H9 (cell line): Measurements from ENCODE around the gene OSGIN1. TPM values are rescaled to one million over a fixed set of nuclear protein-coding genes. Genes with fewer than 3 reads are reported as not detected.

ENCODE experiments used
- DNase-seq: peaks from one replicate; pipeline ENCODE4 v3.0.0-alpha.2; 2017
- H2AFZ ChIP-seq: one replicate; pipeline ENCODE4 v1.6.1; 2013; ENCODE audit warnings: mild to moderate bottlenecking, low read length, control low read depth, moderate library complexity
- H2AK5ac ChIP-seq: 2 replicates; pipeline ENCODE4 v1.6.1; 2013; ENCODE audit warnings: low read length, control low read depth, mixed read lengths; ENCODE audit not compliant: insufficient read length
- H2BK120ac ChIP-seq: one replicate; pipeline ENCODE4 v1.6.1; 2013; ENCODE audit warnings: low read depth, mild to moderate bottlenecking, low read length, control low read depth, inconsistent platforms; ENCODE audit not compliant: poor library complexity, severe bottlenecking
- H2BK12ac ChIP-seq: 2 replicates; pipeline ENCODE4 v1.6.1; 2013; ENCODE audit warnings: low read length, control low read depth, mixed read lengths, low read depth; ENCODE audit not compliant: insufficient read length
- H2BK15ac ChIP-seq: 2 replicates; pipeline ENCODE4 v1.6.1; 2013; ENCODE audit warnings: low read depth, low read length, control low read depth
- H2BK20ac ChIP-seq: one replicate; pipeline ENCODE4 v1.6.1; 2013; ENCODE audit warnings: low read depth, mild to moderate bottlenecking, low read length, control low read depth, inconsistent platforms; ENCODE audit not compliant: poor library complexity, severe bottlenecking
- H2BK5ac ChIP-seq: 2 replicates; pipeline ENCODE4 v1.6.1; 2013; ENCODE audit warnings: low read length, control low read depth, mixed read lengths; ENCODE audit not compliant: insufficient read length
- H3K14ac ChIP-seq: 2 replicates; pipeline ENCODE4 v1.6.1; 2013; ENCODE audit warnings: low read length, control low read depth; ENCODE audit not compliant: insufficient read depth
- H3K18ac ChIP-seq: 2 replicates; pipeline ENCODE4 v1.6.1; 2013; ENCODE audit warnings: low read depth, mild to moderate bottlenecking, mixed read lengths, low read length, control low read depth; ENCODE audit not compliant: insufficient read length
- H3K23ac ChIP-seq: 2 replicates; pipeline ENCODE4 v1.6.1; 2013; ENCODE audit warnings: low read length, control low read depth, mixed read lengths, low read depth; ENCODE audit not compliant: insufficient read length
- H3K23me2 ChIP-seq: 2 replicates; pipeline ENCODE4 v1.6.1; 2013; ENCODE audit warnings: low read depth, mild to moderate bottlenecking, mixed read lengths, low read length, control low read depth; ENCODE audit not compliant: insufficient read length, poor library complexity, severe bottlenecking
- H3K27ac ChIP-seq: 2 replicates; pipeline ENCODE4 v1.5.1; 2013; ENCODE audit warnings: low read length, control low read depth, mixed read lengths, low read depth; ENCODE audit not compliant: insufficient read length
- H3K27me3 ChIP-seq: 2 replicates; pipeline ENCODE4 v1.6.1; 2013; ENCODE audit warnings: low read length, control low read depth, inconsistent platforms; ENCODE audit not compliant: insufficient read depth
- H3K4ac ChIP-seq: 2 replicates; pipeline ENCODE4 v1.6.1; 2013; ENCODE audit warnings: low read depth, mild to moderate bottlenecking, control low read depth, inconsistent platforms, low read length, moderate library complexity
- H3K4me1 ChIP-seq: 2 replicates; pipeline ENCODE4 v1.6.1; 2013; ENCODE audit warnings: low read length, control low read depth, inconsistent platforms; ENCODE audit not compliant: insufficient read depth
- H3K4me2 ChIP-seq: 2 replicates; pipeline ENCODE4 v1.6.1; 2013; ENCODE audit warnings: low read length, control low read depth, mixed read lengths; ENCODE audit not compliant: insufficient read length, insufficient read depth
- H3K56ac ChIP-seq: 2 replicates; pipeline ENCODE4 v1.6.1; 2013; ENCODE audit warnings: low read depth, mild to moderate bottlenecking, mixed read lengths, low read length, control low read depth; ENCODE audit not compliant: insufficient read length
- H3K79me1 ChIP-seq: 2 replicates; pipeline ENCODE4 v1.6.1; 2013; ENCODE audit warnings: low read depth, mild to moderate bottlenecking, moderate library complexity, low read length, control low read depth, inconsistent platforms; ENCODE audit not compliant: insufficient read depth, poor library complexity, severe bottlenecking
- H3K79me2 ChIP-seq: 2 replicates; pipeline ENCODE4 v1.6.1; 2013; ENCODE audit warnings: low read length, control low read depth, inconsistent platforms; ENCODE audit not compliant: insufficient read depth
- H3K9ac ChIP-seq: 2 replicates; pipeline ENCODE4 v1.6.1; 2013; ENCODE audit warnings: low read length, control low read depth, mixed read lengths; ENCODE audit not compliant: insufficient read length; ENCODE audit errors: extremely low read depth
- H3K9me3 ChIP-seq: one replicate; pipeline ENCODE4 v1.6.1; 2013; ENCODE audit warnings: low read depth, low read length, inconsistent platforms; ENCODE audit not compliant: control insufficient read depth
- H3T11ph ChIP-seq: one replicate; pipeline ENCODE4 v1.6.1; 2013; ENCODE audit warnings: mild to moderate bottlenecking, low read length, control low read depth, inconsistent platforms
- H4K20me1 ChIP-seq: one replicate; pipeline ENCODE4 v1.6.1; 2013; ENCODE audit not compliant: control insufficient read depth, insufficient read length, insufficient read depth
- H4K5ac ChIP-seq: 2 replicates; pipeline ENCODE4 v1.6.1; 2013; ENCODE audit warnings: low read depth, mild to moderate bottlenecking, mixed read lengths, low read length, control low read depth; ENCODE audit not compliant: insufficient read length
- H4K8ac ChIP-seq: replicated peaks from 2 replicates; pipeline ENCODE4 v1.6.1; 2013; ENCODE audit warnings: low read length, control low read depth, mixed read lengths, low read depth; ENCODE audit not compliant: insufficient read length
- H4K91ac ChIP-seq: 2 replicates; pipeline ENCODE4 v1.6.1; 2013; ENCODE audit warnings: low read depth, mild to moderate bottlenecking, moderate library complexity, mixed read lengths, low read length, control low read depth; ENCODE audit not compliant: insufficient read length
- H3K27ac Mint-ChIP-seq, 3 experiments: 2 replicates in 2 of 3; 3 replicates in 1 of 3; pipeline ENCODE4 v1.8.0; 2020 to 2021; ENCODE audit warnings: mixed read lengths in 3 of 3, mild to moderate bottlenecking in 1 of 3, moderate library complexity in 1 of 3
- H3K27me3 Mint-ChIP-seq: 2 replicates; pipeline ENCODE4 v1.8.0; 2021; ENCODE audit warnings: low read depth, mild to moderate bottlenecking, moderate library complexity, mixed read lengths
- H3K36me3 Mint-ChIP-seq, 3 experiments: 2 replicates in 2 of 3; 3 replicates in 1 of 3; pipeline ENCODE4 v1.8.0; 2020 to 2021; ENCODE audit warnings: low read depth in 3 of 3, mixed read lengths in 3 of 3; ENCODE audit not compliant: insufficient read depth in 1 of 3
- H3K4me1 Mint-ChIP-seq, 2 experiments: 2 replicates each; pipeline ENCODE4 v1.8.0; 2020; ENCODE audit warnings: mixed read lengths in 2 of 2
- H3K4me3 Mint-ChIP-seq, 2 experiments: 2 replicates in 1 of 2; 3 replicates in 1 of 2; pipeline ENCODE4 v1.8.0; 2020 to 2021; ENCODE audit warnings: mild to moderate bottlenecking in 2 of 2, mixed read lengths in 2 of 2, moderate library complexity in 1 of 2
- H3K9me3 Mint-ChIP-seq, 2 experiments: 2 replicates in 1 of 2; 3 replicates in 1 of 2; pipeline ENCODE4 v1.8.0; 2020; ENCODE audit warnings: mild to moderate bottlenecking in 2 of 2, mixed read lengths in 2 of 2, moderate library complexity in 1 of 2
- CTCF ChIP-seq: fragments of 200-600 bp; sonication (generic); conservative IDR thresholded peaks from 3 replicates; pipeline ENCODE4 v1.8.0; 2021; ENCODE audit warnings: antibody characterized with exemption, mild to moderate bottlenecking
- WGBS: extraction: QIAGEN DNeasy Blood & Tissue Kit; methylation state at CpG from one replicate; pipeline ENCODE4 v1.1.7; 2013; ENCODE audit warnings: missing lambda C conversion rate, low lambda C conversion rate, mixed read lengths; ENCODE audit not compliant: insufficient read length; ENCODE audit errors: extremely low coverage; 5-methylcytosine and 5-hydroxymethylcytosine counted together
- total RNA-seq: library from RNA; stranded (reverse); gene quantifications from 2 replicates; pipeline ENCODE4 v1.2.1, GENCODE V29; 2021

OSGIN1 gene
- total RNA-seq, 1 experiment from 2014 or later, result 0.63 TPM

GRCh38 chr16:83990492-83990891, 37.5 kb downstream of the OSGIN1 start:
- WGBS, result no CpG with 5 or more reads among the region's 11 CpGs
- Histone ChIP-seq H3K27ac (no peak overlapping the region), H2AK5ac (no peak overlapping the region), H3K23me2 (no peaks in the 10 kb centered on the region), H3K4ac (no peak overlapping the region), H2AFZ (no peak overlapping the region), H3K23ac (no peak overlapping the region), H2BK120ac (no peak overlapping the region), H2BK5ac (no peak overlapping the region), H4K91ac (no peak overlapping the region), H4K5ac (no peak overlapping the region), H3K9ac (no peak overlapping the region), H3K9me3 (no peaks in the 10 kb centered on the region), H3K27me3 (no peaks in the 10 kb centered on the region), H2BK15ac (no peak overlapping the region), H3K4me1 (no peaks in the 10 kb centered on the region), H2BK12ac (no peak overlapping the region), H3T11ph (no peak overlapping the region), H3K18ac (no peak overlapping the region), H3K79me2 (no peaks in the 10 kb centered on the region), H4K20me1 (no peaks in the 10 kb centered on the region), H3K4me2 (no peak overlapping the region), H3K56ac (no peak overlapping the region), H3K79me1 (no peaks in the 10 kb centered on the region), H3K14ac (no peak overlapping the region), H4K8ac (no peak overlapping the region), H2BK20ac (no peak overlapping the region)
- DNase-seq, result no peak
- H3K27ac Mint-ChIP-seq, result no peak overlapping the region; a peak in 1 of 7 replicates
- peaks cover 5% of the 10 kb centered on the region for H3K27me3 Mint-ChIP-seq
- no peak for TF ChIP-seq CTCF
- H3K9me3 Mint-ChIP-seq, result no peaks in the 10 kb centered on the region
- H3K4me3 Mint-ChIP-seq, result no peak overlapping the region; a peak in 1 of 5 replicates
- peaks cover 0 to 20% (median 8%) of the 10 kb centered on the region in 3 experiments; a peak in 6 of 7 replicates for H3K36me3 Mint-ChIP-seq
- H3K4me1 Mint-ChIP-seq, result peaks cover 14 to 28% of the 10 kb centered on the region in 2 experiments
